ENCODE measurements around the gene WNT3A.

DNA sequence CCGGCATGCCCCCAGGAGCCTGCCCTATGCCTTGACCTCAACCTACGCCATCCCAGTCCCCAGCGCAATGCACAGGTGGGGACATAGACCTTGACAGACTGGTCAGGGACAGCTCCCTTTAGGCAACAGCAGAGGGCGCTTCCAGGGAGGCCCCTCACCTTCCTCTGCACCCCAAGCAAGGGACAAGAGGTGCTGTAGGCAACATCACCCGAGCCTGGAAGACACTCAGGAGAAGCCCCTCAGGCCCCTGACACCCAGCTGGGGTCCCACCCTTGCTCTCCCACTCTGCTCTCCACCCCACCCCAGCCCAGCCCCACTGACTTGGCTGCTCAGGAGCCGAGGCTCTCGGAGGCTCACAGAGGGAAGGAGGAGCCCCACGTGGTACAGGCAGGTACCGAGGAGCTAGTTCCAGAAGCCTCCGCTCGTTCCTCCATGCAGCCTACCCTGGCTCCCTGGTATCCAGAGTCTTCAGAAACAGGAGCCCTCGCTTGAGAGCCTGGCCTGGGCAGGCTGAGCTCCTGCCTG lies 2.4 kb upstream of the WNT3A start:
- TF ChIP-seq, protein P1, sequence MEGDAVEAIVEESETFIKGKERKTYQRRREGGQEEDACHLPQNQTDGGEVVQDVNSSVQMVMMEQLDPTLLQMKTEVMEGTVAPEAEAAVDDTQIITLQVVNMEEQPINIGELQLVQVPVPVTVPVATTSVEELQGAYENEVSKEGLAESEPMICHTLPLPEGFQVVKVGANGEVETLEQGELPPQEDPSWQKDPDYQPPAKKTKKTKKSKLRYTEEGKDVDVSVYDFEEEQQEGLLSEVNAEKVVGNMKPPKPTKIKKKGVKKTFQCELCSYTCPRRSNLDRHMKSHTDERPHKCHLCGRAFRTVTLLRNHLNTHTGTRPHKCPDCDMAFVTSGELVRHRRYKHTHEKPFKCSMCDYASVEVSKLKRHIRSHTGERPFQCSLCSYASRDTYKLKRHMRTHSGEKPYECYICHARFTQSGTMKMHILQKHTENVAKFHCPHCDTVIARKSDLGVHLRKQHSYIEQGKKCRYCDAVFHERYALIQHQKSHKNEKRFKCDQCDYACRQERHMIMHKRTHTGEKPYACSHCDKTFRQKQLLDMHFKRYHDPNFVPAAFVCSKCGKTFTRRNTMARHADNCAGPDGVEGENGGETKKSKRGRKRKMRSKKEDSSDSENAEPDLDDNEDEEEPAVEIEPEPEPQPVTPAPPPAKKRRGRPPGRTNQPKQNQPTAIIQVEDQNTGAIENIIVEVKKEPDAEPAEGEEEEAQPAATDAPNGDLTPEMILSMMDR (IDR thresholded peaks at IDR 0.05; ENCODE audit: extremely low read depth in 1 of 2, insufficient read depth in 1 of 2, low read depth in 1 of 2, low read length in 2 of 2): peak; percentile 8 to 48
- TF ChIP-seq POLR2AphosphoS5 (IDR thresholded peaks at IDR 0.05; ENCODE audit: insufficient read depth, low read depth, low read length): no peak

All from endothelial cell of umbilical vein (primary cell).